22Rv1 (cell line): Measurements from ENCODE around the gene PSMB5.

Source experiments
- CTCF ChIP-seq: fragments of 450-650 bp; IDR thresholded peaks from 2 replicates; pipeline ENCODE4 v1.5.1; 2017; ENCODE audit warnings: mild to moderate bottlenecking
- ZFX ChIP-seq: fragments of 450-650 bp; IDR thresholded peaks from 2 replicates; pipeline ENCODE4 v1.6.1; 2017; ENCODE audit warnings: antibody characterized with exemption, borderline replicate concordance

- TF ChIP-seq CTCF (no peak), ZFX (no peak)
Measured at GRCh38 chr14:23002592-23002991, 32.1 kb downstream of the PSMB5 start.
